Measurements from ENCODE around the gene KIF19.

DNA sequence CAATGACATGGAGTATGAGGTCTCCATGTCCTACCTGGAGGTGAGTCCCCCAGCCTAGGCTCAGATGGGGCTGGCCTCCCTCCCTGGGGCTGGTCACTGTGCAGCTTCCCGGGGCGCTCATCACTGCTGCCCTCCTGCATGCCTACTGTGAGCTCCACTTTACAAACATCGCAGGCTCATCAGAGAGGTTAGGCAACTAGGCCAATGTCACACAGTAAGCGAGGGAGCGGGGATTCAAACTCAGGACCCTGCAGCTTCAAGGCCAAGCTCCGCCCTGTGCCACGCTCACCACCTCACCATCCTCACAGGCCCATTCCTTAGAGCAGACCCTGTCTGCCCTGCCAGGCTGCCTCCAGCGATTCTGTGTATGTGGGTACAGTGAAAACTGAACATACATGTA lies 17.1 kb downstream of the KIF19 start:
- TF ChIP-seq, protein P1, sequence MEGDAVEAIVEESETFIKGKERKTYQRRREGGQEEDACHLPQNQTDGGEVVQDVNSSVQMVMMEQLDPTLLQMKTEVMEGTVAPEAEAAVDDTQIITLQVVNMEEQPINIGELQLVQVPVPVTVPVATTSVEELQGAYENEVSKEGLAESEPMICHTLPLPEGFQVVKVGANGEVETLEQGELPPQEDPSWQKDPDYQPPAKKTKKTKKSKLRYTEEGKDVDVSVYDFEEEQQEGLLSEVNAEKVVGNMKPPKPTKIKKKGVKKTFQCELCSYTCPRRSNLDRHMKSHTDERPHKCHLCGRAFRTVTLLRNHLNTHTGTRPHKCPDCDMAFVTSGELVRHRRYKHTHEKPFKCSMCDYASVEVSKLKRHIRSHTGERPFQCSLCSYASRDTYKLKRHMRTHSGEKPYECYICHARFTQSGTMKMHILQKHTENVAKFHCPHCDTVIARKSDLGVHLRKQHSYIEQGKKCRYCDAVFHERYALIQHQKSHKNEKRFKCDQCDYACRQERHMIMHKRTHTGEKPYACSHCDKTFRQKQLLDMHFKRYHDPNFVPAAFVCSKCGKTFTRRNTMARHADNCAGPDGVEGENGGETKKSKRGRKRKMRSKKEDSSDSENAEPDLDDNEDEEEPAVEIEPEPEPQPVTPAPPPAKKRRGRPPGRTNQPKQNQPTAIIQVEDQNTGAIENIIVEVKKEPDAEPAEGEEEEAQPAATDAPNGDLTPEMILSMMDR (conservative IDR thresholded peaks at IDR 0.05 in 1 of 2, IDR thresholded peaks at IDR 0.05 in 1 of 2; ENCODE audit: extremely low read depth in 1 of 2, insufficient read depth in 1 of 2, low read depth in 1 of 2, low read length in 2 of 2), result no peak
- TF ChIP-seq EZH2 (IDR thresholded peaks at IDR 0.05; ENCODE audit: borderline replicate concordance, low read length), result no peak
